Endothelial cell of umbilical vein (primary cell): Measurements from ENCODE around the gene MICALL1. TPM values are rescaled to one million over a fixed set of nuclear protein-coding genes. Genes with fewer than 3 reads are reported as not detected.

Experiments used
- BruUV-seq: library from RNA; stranded (reverse); fragments of 400-500 nt; replicated peaks from 2 replicates; lab custom pipeline; 2021; lab: Mats Ljungman, UMichigan
- CTCF ChIA-PET: fragments of 300-600, 350-600 bp; sonication (Branson Sonifier 250); formaldehyde crosslinking; loops from one replicate; lab custom pipeline; 2021; ENCODE audit warnings: antibody characterized with exemption, inconsistent platforms; lab: Charles Lee
- POLR2A ChIA-PET: fragments of 300-600, 350-600 bp; sonication (Branson Sonifier 250); formaldehyde crosslinking; loops from one replicate; lab custom pipeline; 2021; ENCODE audit warnings: antibody characterized with exemption, inconsistent platforms; lab: Charles Lee
- DNase-seq: peaks from one replicate; pipeline ENCODE4 v3.0.0-alpha.2; 2011; ENCODE audit warnings: low read depth, low spot score
- FAIRE-seq: peaks from 2 replicates; lab custom pipeline; 2011; peaks lifted over from hg19 to GRCh38; lab: Jason Lieb, UNC
- H2AFZ ChIP-seq: 2 replicates; pipeline ENCODE4 v1.6.0; 2012; ENCODE audit warnings: low read depth, low read length, control low read depth, inconsistent platforms
- H3K27ac ChIP-seq: 2 replicates; pipeline ENCODE4 v1.5.1; 2011; ENCODE audit warnings: low read depth, mild to moderate bottlenecking, control low read depth, low read length, moderate library complexity; ENCODE audit not compliant: insufficient read depth
- H3K27me3 ChIP-seq, 2 experiments: 2 replicates each; pipeline versions ENCODE4 v1.6.0 to v1.6.1; 2011; ENCODE audit warnings: low read length in 2 of 2, mixed read lengths in 1 of 2; ENCODE audit not compliant: control insufficient read depth in 2 of 2, insufficient read depth in 2 of 2
- H3K36me3 ChIP-seq, 2 experiments: 2 replicates in 1 of 2; 3 replicates in 1 of 2; pipeline ENCODE4 v1.5.1; 2011; ENCODE audit warnings: low read length in 2 of 2, mild to moderate bottlenecking in 1 of 2, moderate library complexity in 1 of 2; ENCODE audit not compliant: control insufficient read depth in 2 of 2, insufficient read depth in 2 of 2; ENCODE audit errors: extremely low read depth in 1 of 2
- H3K4me1 ChIP-seq: 3 replicates; pipeline ENCODE4 v1.5.1; 2011; ENCODE audit warnings: mild to moderate bottlenecking, low read length; ENCODE audit not compliant: control insufficient read depth, insufficient read depth; ENCODE audit errors: extremely low read depth
- H3K4me2 ChIP-seq: 2 replicates; pipeline ENCODE4 v1.6.1; 2011; ENCODE audit warnings: low read length, control low read depth, mixed read lengths; ENCODE audit not compliant: insufficient read depth
- H3K4me3 ChIP-seq, 3 experiments: fragments of 200-600 bp in 1 of 3; sonication (generic), shearing (Covaris generic) in 1 of 3; replicated peaks in 1 of 3; 2 replicates each; pipeline ENCODE4 v1.5.1; 2011 to 2016; ENCODE audit warnings: control low read depth in 3 of 3, low read length in 3 of 3, mild to moderate bottlenecking in 2 of 3, inconsistent platforms in 1 of 3, low read depth in 1 of 3, moderate library complexity in 1 of 3; ENCODE audit not compliant: insufficient read depth in 1 of 3
- H3K79me2 ChIP-seq: 2 replicates; pipeline ENCODE4 v1.6.0; 2012; ENCODE audit warnings: low read length, inconsistent platforms; ENCODE audit not compliant: control insufficient read depth, insufficient read depth
- H3K9ac ChIP-seq: replicated peaks from 2 replicates; pipeline ENCODE3; 2011; ENCODE audit warnings: low read length, control low read depth; ENCODE audit not compliant: insufficient read depth; ENCODE audit errors: extremely low read depth
- H3K9me1 ChIP-seq: replicated peaks from 3 replicates; pipeline ENCODE4 v1.6.0; 2011; ENCODE audit warnings: mild to moderate bottlenecking, low read length; ENCODE audit not compliant: control insufficient read depth, insufficient read depth; ENCODE audit errors: extremely low read depth
- H3K9me3 ChIP-seq: replicated peaks from 2 replicates; pipeline ENCODE4 v1.5.1; 2012; ENCODE audit warnings: low read length, inconsistent platforms; ENCODE audit not compliant: control insufficient read depth, insufficient read depth
- H4K20me1 ChIP-seq: replicated peaks from 2 replicates; pipeline ENCODE3; 2011; ENCODE audit warnings: mild to moderate bottlenecking, low read length; ENCODE audit not compliant: control insufficient read depth, insufficient read depth; ENCODE audit errors: extremely low read depth
- EZH2 ChIP-seq: IDR thresholded peaks from 2 replicates; pipeline ENCODE4 v1.6.1; 2012; ENCODE audit warnings: borderline replicate concordance, low read depth, mild to moderate bottlenecking, moderate library complexity, low read length, inconsistent platforms; ENCODE audit not compliant: severe bottlenecking
- FOS ChIP-seq: IDR thresholded peaks from 2 replicates; pipeline ENCODE4 v1.6.1; 2011; ENCODE audit warnings: mild to moderate bottlenecking, low read length, moderate library complexity, borderline replicate concordance; ENCODE audit not compliant: insufficient read depth
- GATA2 ChIP-seq: IDR thresholded peaks from 2 replicates; pipeline ENCODE4 v1.7.0; 2011; ENCODE audit warnings: low read depth, mild to moderate bottlenecking, moderate library complexity, mixed read lengths, low read length; ENCODE audit not compliant: insufficient read length, insufficient read depth
- JUN ChIP-seq: IDR thresholded peaks from 2 replicates; pipeline ENCODE4 v1.6.1; 2011; ENCODE audit warnings: borderline replicate concordance, low read depth; ENCODE audit not compliant: insufficient read length, insufficient read depth
- MAX ChIP-seq: IDR thresholded peaks from 2 replicates; pipeline ENCODE4 v1.6.1; 2011; ENCODE audit not compliant: insufficient read depth, insufficient read length
- MYC ChIP-seq: IDR thresholded peaks from one replicate; pipeline ENCODE4 v1.6.1; 2011; ENCODE audit warnings: mild to moderate bottlenecking, low read depth, low read length
- POLR2A ChIP-seq: IDR thresholded peaks from 2 replicates; pipeline ENCODE4 v1.6.1; 2012; ENCODE audit warnings: low read depth, mild to moderate bottlenecking, control low read depth, low read length
- POLR2AphosphoS5 ChIP-seq: IDR thresholded peaks from 2 replicates; pipeline ENCODE4 v1.6.1; 2012; ENCODE audit warnings: low read depth, mild to moderate bottlenecking, control low read depth, low read length, moderate library complexity; ENCODE audit not compliant: insufficient read depth
- dilution Hi-C: fragments of 300-500 bp; cut with MboI; formaldehyde crosslinking; loops from one replicate; pipeline ENCODE4 v1.15.0; 2019; ENCODE audit warnings: low sequenced_read_pairs; ENCODE audit not compliant: extremely low pct_ligation_motif_present
- intact Hi-C: fragments of 100-400 bp; cut with micrococcal nuclease; formaldehyde crosslinking; loops from one replicate; pipeline ENCODE4 v1.10.0; 2022
- polyA plus RNA-seq, 4 experiments: library from polyadenylated mRNA; depleted of rRNA in 3 of 4; stranded (reverse) in 3 of 4; unstranded in 1 of 4; fragments of >200 nt; gene quantifications; 2 replicates each; pipeline versions ENCODE4 v1.2.1 to v1.2.3, GENCODE V29; 2011 to 2012; ENCODE audit warnings: missing spikeins in 1 of 4
- total RNA-seq: library from RNA; stranded (reverse); gene quantifications from 2 replicates; pipeline ENCODE4 v1.2.3, GENCODE V29; 2021
- TF ChIP-seq, protein P1 (sequence below), 2 donors: IDR thresholded peaks; 1 replicate in 1 of 2; 2 replicates in 1 of 2; pipeline ENCODE4 v1.5.1; 2011; ENCODE audit warnings: low read length in 2 of 2, mild to moderate bottlenecking in 2 of 2, moderate library complexity in 2 of 2, control low read depth in 1 of 2, inconsistent platforms in 1 of 2, low read depth in 1 of 2; ENCODE audit not compliant: insufficient read depth in 1 of 2; ENCODE audit errors: extremely low read depth in 1 of 2

The MICALL1 gene
- total and polyA plus RNA-seq, 2 donors (not counting 3 experiments of a cell fraction or from before 2014, with no cell fraction given) = 23.9 to 66.9 TPM

DNA sequence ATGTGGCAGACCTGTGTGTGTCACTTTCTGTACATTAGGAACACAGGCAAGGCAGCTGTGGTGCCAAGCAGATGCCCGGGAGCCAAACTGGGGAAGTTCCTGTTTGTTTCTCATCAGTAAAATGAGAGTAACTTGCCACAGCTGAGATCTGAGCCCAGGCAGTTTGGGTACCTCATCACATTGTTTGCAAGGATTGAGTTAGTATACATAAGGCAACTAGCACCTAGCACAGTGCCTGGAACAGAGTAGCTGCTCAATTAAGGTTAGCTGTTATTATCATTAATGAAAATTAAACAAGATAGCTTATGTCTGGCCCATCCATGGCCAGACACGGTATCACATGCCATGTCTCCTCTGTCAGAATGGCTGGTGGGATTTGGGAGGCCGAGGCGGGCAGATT is 70.5 kb downstream of the MICALL1 start:
- CTCF ChIA-PET = interaction anchor here (1.1 kb wide), 1 partner anchor 12 kb away, joined by 4 read pairs; no protein-coding TSS in a partner anchor
- FAIRE-seq = no peak
- intact Hi-C loops = no loop called here

DNA sequence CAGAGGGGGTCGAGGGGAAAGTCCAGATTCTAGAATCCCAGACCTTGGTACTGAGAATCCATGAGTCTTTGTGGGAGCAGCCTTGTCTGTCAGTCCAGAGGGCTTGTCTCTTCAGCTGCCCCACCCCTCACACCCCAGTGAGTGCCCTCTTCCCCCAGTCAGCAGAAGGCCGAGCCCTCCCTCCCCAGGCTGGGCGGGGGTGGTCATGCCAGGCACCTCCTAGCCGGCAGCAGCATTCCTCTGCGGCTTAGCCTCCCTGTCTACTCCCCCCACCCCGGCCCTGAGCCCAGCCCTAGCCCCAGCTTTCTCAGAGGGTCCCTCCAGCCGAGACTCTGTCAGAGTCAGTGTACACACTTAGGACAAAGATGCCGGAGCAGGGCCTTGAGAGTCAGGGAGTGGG is 73.7 kb downstream of the MICALL1 start:
- no peak overlapping the region for H3K4me3 ChIP-seq
- H3K36me3 ChIP-seq = no peaks in the 10 kb centered on the region
- no peaks in the 10 kb centered on the region for H3K27me3 ChIP-seq
- POLR2A ChIA-PET = no interaction called here
- no peak for FAIRE-seq
- H4K20me1 ChIP-seq = no peaks in the 10 kb centered on the region
- no TSS peak for BruUV-seq
- DNase-seq = no peak
- H3K9me1 ChIP-seq = no peaks in the 10 kb centered on the region
- H3K9ac ChIP-seq = no peak overlapping the region
- H3K4me1 ChIP-seq = no peaks in the 10 kb centered on the region
- dilution Hi-C loops = no loop called here
- no peak overlapping the region for H2AFZ ChIP-seq
- CTCF ChIA-PET = interaction anchor here (1.1 kb wide), 1 partner anchor 72 kb away, joined by 3 read pairs; no protein-coding TSS in a partner anchor
- H3K4me2 ChIP-seq = no peak overlapping the region
- intact Hi-C loops = no loop called here
- H3K27ac ChIP-seq = no peak overlapping the region
- no peaks in the 10 kb centered on the region for H3K79me2 ChIP-seq
- TF ChIP-seq POLR2A (no peak), MAX (no peak), MYC (no peak), EZH2 (no peak), POLR2AphosphoS5 (no peak), FOS (no peak), GATA2 (no peak), JUN (no peak)
- TF ChIP-seq, protein P1, sequence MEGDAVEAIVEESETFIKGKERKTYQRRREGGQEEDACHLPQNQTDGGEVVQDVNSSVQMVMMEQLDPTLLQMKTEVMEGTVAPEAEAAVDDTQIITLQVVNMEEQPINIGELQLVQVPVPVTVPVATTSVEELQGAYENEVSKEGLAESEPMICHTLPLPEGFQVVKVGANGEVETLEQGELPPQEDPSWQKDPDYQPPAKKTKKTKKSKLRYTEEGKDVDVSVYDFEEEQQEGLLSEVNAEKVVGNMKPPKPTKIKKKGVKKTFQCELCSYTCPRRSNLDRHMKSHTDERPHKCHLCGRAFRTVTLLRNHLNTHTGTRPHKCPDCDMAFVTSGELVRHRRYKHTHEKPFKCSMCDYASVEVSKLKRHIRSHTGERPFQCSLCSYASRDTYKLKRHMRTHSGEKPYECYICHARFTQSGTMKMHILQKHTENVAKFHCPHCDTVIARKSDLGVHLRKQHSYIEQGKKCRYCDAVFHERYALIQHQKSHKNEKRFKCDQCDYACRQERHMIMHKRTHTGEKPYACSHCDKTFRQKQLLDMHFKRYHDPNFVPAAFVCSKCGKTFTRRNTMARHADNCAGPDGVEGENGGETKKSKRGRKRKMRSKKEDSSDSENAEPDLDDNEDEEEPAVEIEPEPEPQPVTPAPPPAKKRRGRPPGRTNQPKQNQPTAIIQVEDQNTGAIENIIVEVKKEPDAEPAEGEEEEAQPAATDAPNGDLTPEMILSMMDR (IDR thresholded peaks at IDR 0.05; ENCODE audit: extremely low read depth in 1 of 2, insufficient read depth in 1 of 2, low read depth in 1 of 2, low read length in 2 of 2) = no peak
- no peaks in the 10 kb centered on the region for H3K9me3 ChIP-seq

More for the DNA sequence above, 70.5 kb downstream of the MICALL1 start:
- DNase-seq = no peak
- no peak overlapping the region for H2AFZ ChIP-seq
- dilution Hi-C loops = no loop called here
- no peak overlapping the region for H3K9ac ChIP-seq
- no peaks in the 10 kb centered on the region for H3K9me1 ChIP-seq
- no peaks in the 10 kb centered on the region for H3K4me1 ChIP-seq
- no TSS peak for BruUV-seq
- TF ChIP-seq POLR2AphosphoS5 = no peak
- TF ChIP-seq EZH2 = no peak
- no peak for TF ChIP-seq JUN
- no peak for TF ChIP-seq MYC
- H3K4me2 ChIP-seq = no peak overlapping the region
- no peaks in the 10 kb centered on the region for H3K9me3 ChIP-seq
- no peak overlapping the region for H3K4me3 ChIP-seq
- H4K20me1 ChIP-seq = no peaks in the 10 kb centered on the region
- no peak overlapping the region for H3K27ac ChIP-seq
- H3K27me3 ChIP-seq = no peaks in the 10 kb centered on the region
- POLR2A ChIA-PET = no interaction called here
- H3K36me3 ChIP-seq = no peaks in the 10 kb centered on the region
- no peaks in the 10 kb centered on the region for H3K79me2 ChIP-seq
